NCI-H460 (cell line): ENCODE measurements around the gene AHRR. TPM values are rescaled to one million over a fixed set of nuclear protein-coding genes. Genes with fewer than 3 reads are reported as not detected.

Experiments
- DNase-seq: peaks from one replicate; pipeline ENCODE4 v3.0.0-alpha.2; 2016; ENCODE audit warnings: low read depth; ENCODE audit errors: extremely low read depth
- total RNA-seq: library from RNA; depleted of rRNA; stranded (reverse); fragments of >200 nt; shearing (Covaris generic); gene quantifications from 2 replicates; pipeline ENCODE4 v1.2.3, GENCODE V29; 2014

Gene AHRR
- total RNA-seq, 1 experiment from 2014 or later: 3.7 TPM

- peak; percentile 43 for DNase-seq
Observed at GRCh38 chr5:435961-436640, 114.6 kb downstream of the AHRR start.

GRCh38 chr5:436641-436975 lies 115.1 kb downstream of the AHRR start:
- no peak for DNase-seq

DNA sequence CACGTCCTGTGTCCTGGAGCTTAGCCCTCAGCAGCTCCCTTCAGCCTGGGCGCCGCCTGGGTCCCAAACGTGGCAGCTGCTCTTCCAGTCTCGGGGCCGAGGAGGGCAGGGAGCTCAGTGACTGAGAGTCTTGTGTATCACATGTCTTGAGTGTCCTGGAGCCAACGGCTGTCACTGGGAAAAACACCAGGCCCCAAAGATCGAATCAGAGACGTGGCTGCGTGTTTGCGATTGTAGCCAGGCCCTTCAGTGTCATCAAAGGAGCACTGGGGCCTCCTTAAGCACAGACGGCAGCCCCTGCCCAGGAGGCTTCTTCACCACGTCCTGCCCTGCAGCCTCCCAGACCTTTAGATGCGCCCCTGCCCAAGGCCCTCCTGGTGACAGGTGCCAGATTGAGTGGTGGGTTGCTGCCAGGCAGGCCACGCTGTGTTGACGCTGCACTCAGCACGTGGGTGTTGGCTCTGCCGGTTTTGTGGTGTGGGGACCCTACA lies 115.8 kb downstream of the AHRR start:
- no peak for DNase-seq

DNA sequence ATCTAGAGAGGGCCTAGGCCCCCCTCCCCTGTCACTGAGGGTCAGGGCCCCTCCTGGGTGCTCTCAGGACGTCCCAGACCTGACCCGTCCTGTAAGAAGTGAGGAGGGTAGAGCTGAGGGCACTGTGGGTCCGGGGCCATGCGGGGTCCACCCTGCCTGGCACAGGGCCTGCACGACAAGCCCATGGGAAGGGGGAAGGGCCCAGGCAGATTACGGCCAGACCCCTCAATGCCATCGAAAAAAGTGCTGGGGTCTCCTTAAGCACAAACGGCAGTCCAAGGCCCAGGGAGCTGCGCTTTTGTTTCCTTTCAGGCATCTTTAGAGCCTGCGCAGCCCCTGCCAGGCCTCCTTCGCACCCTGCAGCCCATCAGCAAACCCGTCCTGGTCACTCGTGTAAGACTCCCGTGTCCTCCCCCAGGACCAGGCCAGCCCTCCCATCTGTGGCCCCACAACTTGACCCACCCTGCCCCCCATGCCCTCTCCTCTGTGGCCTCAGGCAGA lies 117.0 kb downstream of the AHRR start:
- DNase-seq: no peak

GRCh38 chr5:439181-439580 lies 117.7 kb downstream of the AHRR start:
- DNase-seq: no peak

GRCh38 chr5:439636-440035 lies 118.1 kb downstream of the AHRR start:
- DNase-seq: no peak

GRCh38 chr5:440401-441201 lies 119.1 kb downstream of the AHRR start:
- DNase-seq: no peak

DNA sequence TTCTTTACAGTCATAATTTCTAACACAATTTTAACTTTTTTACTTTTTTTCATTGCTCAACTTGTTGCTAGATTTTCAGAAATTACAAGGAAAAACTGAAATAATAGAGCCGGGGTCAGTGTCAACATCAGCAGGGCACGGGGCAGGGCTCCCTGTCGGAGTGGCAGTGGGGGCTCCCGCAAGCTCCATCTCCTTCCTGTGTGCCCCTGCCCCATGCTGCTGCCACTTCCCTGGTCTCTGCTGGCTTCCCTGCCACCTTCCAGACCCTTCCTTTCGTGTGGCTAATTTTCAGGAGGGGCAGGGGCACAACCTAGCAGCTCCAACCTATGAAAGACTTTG lies 120.5 kb downstream of the AHRR start:
- DNase-seq: no peak

GRCh38 chr5:442335-443238 lies 121.1 kb downstream of the AHRR start, which contains the start of gene EXOC3:
EXOC3 (plus strand) TSS chr5:443176; CDS start chr5:446206, 3,030 bp downstream.
- DNase-seq: peak; percentile 59

- DNase-seq: no peak
Observed at GRCh38 chr5:443239-444151, 122.0 kb downstream of the AHRR start.

- no peak for DNase-seq
Observed at GRCh38 chr5:444226-444625, 122.7 kb downstream of the AHRR start.

- DNase-seq: no peak
Observed at GRCh38 chr5:445591-445990, 124.1 kb downstream of the AHRR start.

DNA sequence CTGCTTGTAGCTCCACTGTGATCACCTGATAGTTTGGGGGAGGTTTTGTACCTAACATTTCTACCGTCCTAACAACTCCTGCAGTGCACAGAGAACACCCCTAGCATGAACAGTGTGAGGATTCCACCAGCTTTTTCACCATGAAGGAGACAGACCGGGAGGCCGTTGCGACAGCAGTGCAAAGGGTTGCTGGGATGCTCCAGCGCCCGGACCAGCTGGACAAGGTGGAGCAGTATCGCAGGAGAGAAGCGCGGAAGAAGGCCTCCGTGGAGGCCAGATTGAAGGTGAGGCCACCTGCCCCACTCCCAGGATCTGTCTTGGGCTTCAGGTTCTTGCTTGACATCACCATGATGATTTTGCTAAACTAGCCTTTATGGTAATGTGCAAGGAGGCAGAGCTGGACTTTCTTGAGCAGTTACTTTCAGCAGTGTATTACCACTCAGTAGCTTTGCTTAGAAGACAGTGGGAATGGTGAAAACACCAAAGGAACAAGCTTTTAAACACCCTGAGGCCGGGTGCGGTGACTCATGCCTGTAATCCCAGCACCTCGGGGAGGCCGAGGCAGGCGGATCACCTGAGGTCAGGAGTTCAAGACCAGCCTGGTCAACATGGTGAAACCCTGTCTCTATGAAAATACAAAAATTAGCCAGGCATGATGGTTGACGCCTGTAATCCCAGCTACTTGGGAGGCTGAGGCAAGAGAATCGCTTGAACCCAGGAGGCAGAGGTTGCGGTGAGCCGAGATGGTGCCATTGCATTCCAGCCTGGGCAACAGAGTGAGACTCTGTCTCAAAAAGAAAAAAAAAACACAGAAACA lies 124.8 kb downstream of the AHRR start:
- DNase-seq: no peak

GRCh38 chr5:446883-447263 lies 125.4 kb downstream of the AHRR start:
- peak; percentile 47 for DNase-seq

DNA sequence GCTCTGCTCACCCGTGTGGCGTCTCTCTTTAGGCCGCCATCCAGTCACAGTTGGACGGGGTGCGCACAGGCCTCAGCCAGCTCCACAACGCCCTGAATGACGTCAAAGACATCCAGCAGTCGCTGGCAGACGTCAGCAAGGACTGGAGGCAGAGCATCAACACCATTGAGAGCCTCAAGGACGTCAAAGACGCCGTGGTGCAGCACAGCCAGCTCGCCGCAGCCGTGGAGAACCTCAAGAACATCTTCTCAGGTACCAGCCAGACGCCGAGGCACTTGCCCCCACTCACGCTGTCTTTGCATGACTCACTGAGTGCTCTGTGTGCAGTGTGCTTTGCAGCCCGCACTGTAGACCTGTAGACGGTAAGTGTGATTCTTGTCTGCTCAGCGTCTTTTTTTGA lies 126.0 kb downstream of the AHRR start:
- no peak for DNase-seq

DNA sequence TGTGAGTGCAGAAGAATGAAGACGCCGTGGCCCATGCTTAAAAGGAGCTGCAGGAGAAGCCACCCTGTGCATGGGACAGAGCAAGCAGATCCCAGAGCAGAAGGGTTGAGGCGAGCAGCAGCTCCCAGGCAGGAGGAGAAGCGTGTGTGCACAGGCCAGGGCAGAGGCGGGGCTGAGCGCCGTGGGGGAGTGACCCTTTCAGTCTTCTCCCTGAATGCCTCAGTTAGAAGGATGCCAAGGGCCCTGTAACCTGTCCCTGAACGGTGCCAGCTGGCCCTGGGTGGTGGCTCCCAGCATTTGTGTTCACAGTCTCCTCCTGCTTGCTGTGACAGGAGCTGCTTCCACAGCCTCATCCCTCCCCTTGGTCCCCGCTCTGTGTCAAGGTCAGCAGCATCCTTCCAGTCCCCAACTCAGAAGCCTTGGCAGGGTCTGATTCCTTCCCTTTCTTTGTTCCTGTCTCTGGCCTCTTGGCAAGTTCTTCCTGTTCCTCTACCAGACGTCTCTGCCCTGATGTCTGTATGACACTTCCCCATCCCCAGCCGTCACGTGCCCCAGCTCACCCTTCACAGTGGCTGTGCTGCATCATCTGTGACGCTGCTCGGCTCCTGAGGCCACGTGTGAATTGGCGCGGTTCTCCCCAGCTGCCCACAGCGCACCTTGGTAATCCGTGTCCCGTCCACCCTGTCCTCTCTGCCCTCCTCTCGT lies 126.7 kb downstream of the AHRR start:
- no peak for DNase-seq

- DNase-seq: no peak
Observed at GRCh38 chr5:448766-449090, 127.2 kb downstream of the AHRR start.

DNA sequence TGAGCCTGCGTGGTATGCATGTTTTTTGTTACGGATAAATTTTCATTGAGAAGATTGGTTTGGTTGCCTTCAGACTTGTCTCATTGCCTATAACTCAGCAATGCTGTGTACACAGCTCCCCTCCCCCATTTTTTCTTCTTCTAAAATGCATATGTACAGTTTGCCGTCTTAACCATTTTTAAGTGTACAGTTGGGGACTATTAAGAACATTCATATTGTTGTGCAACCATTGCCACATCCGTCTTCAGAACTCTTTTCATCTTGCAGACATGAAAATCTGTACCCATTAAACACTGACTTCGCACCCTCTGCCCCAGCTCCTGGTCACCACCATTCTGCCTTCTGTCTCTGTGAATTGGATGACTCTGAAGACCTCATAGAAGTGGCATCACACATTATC lies 127.6 kb downstream of the AHRR start:
- no peak for DNase-seq
